H9 (cell line): Measurements from ENCODE around the gene CIB4. TPM values are rescaled to one million over a fixed set of nuclear protein-coding genes. Genes with fewer than 3 reads are reported as not detected.
A peak's percentile ranks its signal among the peaks of the same experiment; 100 is the strongest.

Experiments
- DNase-seq: peaks from one replicate; pipeline ENCODE4 v3.0.0-alpha.2; 2017
- H2AFZ ChIP-seq: one replicate; pipeline ENCODE4 v1.6.1; 2013; ENCODE audit warnings: mild to moderate bottlenecking, low read length, control low read depth, moderate library complexity
- H2AK5ac ChIP-seq: 2 replicates; pipeline ENCODE4 v1.6.1; 2013; ENCODE audit warnings: low read length, control low read depth, mixed read lengths; ENCODE audit not compliant: insufficient read length
- H2BK120ac ChIP-seq: one replicate; pipeline ENCODE4 v1.6.1; 2013; ENCODE audit warnings: low read depth, mild to moderate bottlenecking, low read length, control low read depth, inconsistent platforms; ENCODE audit not compliant: poor library complexity, severe bottlenecking
- H2BK12ac ChIP-seq: 2 replicates; pipeline ENCODE4 v1.6.1; 2013; ENCODE audit warnings: low read length, control low read depth, mixed read lengths, low read depth; ENCODE audit not compliant: insufficient read length
- H2BK15ac ChIP-seq: 2 replicates; pipeline ENCODE4 v1.6.1; 2013; ENCODE audit warnings: low read depth, low read length, control low read depth
- H2BK20ac ChIP-seq: one replicate; pipeline ENCODE4 v1.6.1; 2013; ENCODE audit warnings: low read depth, mild to moderate bottlenecking, low read length, control low read depth, inconsistent platforms; ENCODE audit not compliant: poor library complexity, severe bottlenecking
- H2BK5ac ChIP-seq: 2 replicates; pipeline ENCODE4 v1.6.1; 2013; ENCODE audit warnings: low read length, control low read depth, mixed read lengths; ENCODE audit not compliant: insufficient read length
- H3K14ac ChIP-seq: 2 replicates; pipeline ENCODE4 v1.6.1; 2013; ENCODE audit warnings: low read length, control low read depth; ENCODE audit not compliant: insufficient read depth
- H3K18ac ChIP-seq: 2 replicates; pipeline ENCODE4 v1.6.1; 2013; ENCODE audit warnings: low read depth, mild to moderate bottlenecking, mixed read lengths, low read length, control low read depth; ENCODE audit not compliant: insufficient read length
- H3K23ac ChIP-seq: 2 replicates; pipeline ENCODE4 v1.6.1; 2013; ENCODE audit warnings: low read length, control low read depth, mixed read lengths, low read depth; ENCODE audit not compliant: insufficient read length
- H3K23me2 ChIP-seq: 2 replicates; pipeline ENCODE4 v1.6.1; 2013; ENCODE audit warnings: low read depth, mild to moderate bottlenecking, mixed read lengths, low read length, control low read depth; ENCODE audit not compliant: insufficient read length, poor library complexity, severe bottlenecking
- H3K27ac ChIP-seq: 2 replicates; pipeline ENCODE4 v1.5.1; 2013; ENCODE audit warnings: low read length, control low read depth, mixed read lengths, low read depth; ENCODE audit not compliant: insufficient read length
- H3K27me3 ChIP-seq: 2 replicates; pipeline ENCODE4 v1.6.1; 2013; ENCODE audit warnings: low read length, control low read depth, inconsistent platforms; ENCODE audit not compliant: insufficient read depth
- H3K4ac ChIP-seq: 2 replicates; pipeline ENCODE4 v1.6.1; 2013; ENCODE audit warnings: low read depth, mild to moderate bottlenecking, control low read depth, inconsistent platforms, low read length, moderate library complexity
- H3K4me1 ChIP-seq: 2 replicates; pipeline ENCODE4 v1.6.1; 2013; ENCODE audit warnings: low read length, control low read depth, inconsistent platforms; ENCODE audit not compliant: insufficient read depth
- H3K4me2 ChIP-seq: 2 replicates; pipeline ENCODE4 v1.6.1; 2013; ENCODE audit warnings: low read length, control low read depth, mixed read lengths; ENCODE audit not compliant: insufficient read length, insufficient read depth
- H3K56ac ChIP-seq: 2 replicates; pipeline ENCODE4 v1.6.1; 2013; ENCODE audit warnings: low read depth, mild to moderate bottlenecking, mixed read lengths, low read length, control low read depth; ENCODE audit not compliant: insufficient read length
- H3K79me1 ChIP-seq: 2 replicates; pipeline ENCODE4 v1.6.1; 2013; ENCODE audit warnings: low read depth, mild to moderate bottlenecking, moderate library complexity, low read length, control low read depth, inconsistent platforms; ENCODE audit not compliant: insufficient read depth, poor library complexity, severe bottlenecking
- H3K79me2 ChIP-seq: 2 replicates; pipeline ENCODE4 v1.6.1; 2013; ENCODE audit warnings: low read length, control low read depth, inconsistent platforms; ENCODE audit not compliant: insufficient read depth
- H3K9ac ChIP-seq: 2 replicates; pipeline ENCODE4 v1.6.1; 2013; ENCODE audit warnings: low read length, control low read depth, mixed read lengths; ENCODE audit not compliant: insufficient read length; ENCODE audit errors: extremely low read depth
- H3K9me3 ChIP-seq: one replicate; pipeline ENCODE4 v1.6.1; 2013; ENCODE audit warnings: low read depth, low read length, inconsistent platforms; ENCODE audit not compliant: control insufficient read depth
- H3T11ph ChIP-seq: one replicate; pipeline ENCODE4 v1.6.1; 2013; ENCODE audit warnings: mild to moderate bottlenecking, low read length, control low read depth, inconsistent platforms
- H4K20me1 ChIP-seq: one replicate; pipeline ENCODE4 v1.6.1; 2013; ENCODE audit not compliant: control insufficient read depth, insufficient read length, insufficient read depth
- H4K5ac ChIP-seq: 2 replicates; pipeline ENCODE4 v1.6.1; 2013; ENCODE audit warnings: low read depth, mild to moderate bottlenecking, mixed read lengths, low read length, control low read depth; ENCODE audit not compliant: insufficient read length
- H4K8ac ChIP-seq: replicated peaks from 2 replicates; pipeline ENCODE4 v1.6.1; 2013; ENCODE audit warnings: low read length, control low read depth, mixed read lengths, low read depth; ENCODE audit not compliant: insufficient read length
- H4K91ac ChIP-seq: 2 replicates; pipeline ENCODE4 v1.6.1; 2013; ENCODE audit warnings: low read depth, mild to moderate bottlenecking, moderate library complexity, mixed read lengths, low read length, control low read depth; ENCODE audit not compliant: insufficient read length
- H3K27ac Mint-ChIP-seq, 3 experiments: 2 replicates in 2 of 3; 3 replicates in 1 of 3; pipeline ENCODE4 v1.8.0; 2020 to 2021; ENCODE audit warnings: mixed read lengths in 3 of 3, mild to moderate bottlenecking in 1 of 3, moderate library complexity in 1 of 3
- H3K27me3 Mint-ChIP-seq: 2 replicates; pipeline ENCODE4 v1.8.0; 2021; ENCODE audit warnings: low read depth, mild to moderate bottlenecking, moderate library complexity, mixed read lengths
- H3K36me3 Mint-ChIP-seq, 3 experiments: 2 replicates in 2 of 3; 3 replicates in 1 of 3; pipeline ENCODE4 v1.8.0; 2020 to 2021; ENCODE audit warnings: low read depth in 3 of 3, mixed read lengths in 3 of 3; ENCODE audit not compliant: insufficient read depth in 1 of 3
- H3K4me1 Mint-ChIP-seq, 2 experiments: 2 replicates each; pipeline ENCODE4 v1.8.0; 2020; ENCODE audit warnings: mixed read lengths in 2 of 2
- H3K4me3 Mint-ChIP-seq, 2 experiments: 2 replicates in 1 of 2; 3 replicates in 1 of 2; pipeline ENCODE4 v1.8.0; 2020 to 2021; ENCODE audit warnings: mild to moderate bottlenecking in 2 of 2, mixed read lengths in 2 of 2, moderate library complexity in 1 of 2
- H3K9me3 Mint-ChIP-seq, 2 experiments: 2 replicates in 1 of 2; 3 replicates in 1 of 2; pipeline ENCODE4 v1.8.0; 2020; ENCODE audit warnings: mild to moderate bottlenecking in 2 of 2, mixed read lengths in 2 of 2, moderate library complexity in 1 of 2
- CTCF ChIP-seq: fragments of 200-600 bp; sonication (generic); conservative IDR thresholded peaks from 3 replicates; pipeline ENCODE4 v1.8.0; 2021; ENCODE audit warnings: antibody characterized with exemption, mild to moderate bottlenecking
- WGBS: extraction: QIAGEN DNeasy Blood & Tissue Kit; methylation state at CpG from one replicate; pipeline ENCODE4 v1.1.7; 2013; ENCODE audit warnings: missing lambda C conversion rate, low lambda C conversion rate, mixed read lengths; ENCODE audit not compliant: insufficient read length; ENCODE audit errors: extremely low coverage; 5-methylcytosine and 5-hydroxymethylcytosine counted together
- long read RNA-seq: library from polyadenylated mRNA; unstranded; transcript quantifications from one replicate; pipeline ENCODE4 v2.0.0, GENCODE V29; 2020
- total RNA-seq: library from RNA; stranded (reverse); gene quantifications from 2 replicates; pipeline ENCODE4 v1.2.1, GENCODE V29; 2021

Gene CIB4
- not detected in 2 replicates for total RNA-seq
- long read RNA-seq, result 0 reads

GRCh38 chr2:26640781-26641564, at the start of gene CIB4:
Gene CIB4, minus strand, starts transcription at chr2:26641366. Its CDS starts 52 bp downstream, at chr2:26641314.
- Histone ChIP-seq H2BK12ac (no peak within 1 kb of the TSS), H3K4ac (no peak within 1 kb of the TSS), H3K4me1 (no peaks in the 10 kb centered on the region), H3K79me2 (no peaks in the 10 kb centered on the region), H3K56ac (no peak within 1 kb of the TSS), H3K9ac (no peak within 1 kb of the TSS), H4K91ac (no peak within 1 kb of the TSS), H4K20me1 (no peaks in the 10 kb centered on the region), H4K8ac (no peak within 1 kb of the TSS), H2BK120ac (no peak within 1 kb of the TSS), H3K9me3 (no peaks in the 10 kb centered on the region), H2BK15ac (no peak within 1 kb of the TSS), H3K14ac (no peak within 1 kb of the TSS), H3K23me2 (no peaks in the 10 kb centered on the region), H4K5ac (no peak within 1 kb of the TSS), H2AFZ (no peak within 1 kb of the TSS), H3K79me1 (no peaks in the 10 kb centered on the region), H3K18ac (peak within 1 kb of the TSS; percentile 40), H2BK5ac (no peak within 1 kb of the TSS), H3K23ac (no peak within 1 kb of the TSS), H2BK20ac (no peak within 1 kb of the TSS), H3K27ac (no peak within 1 kb of the TSS), H3K27me3 (no peaks in the 10 kb centered on the region), H3T11ph (no peak within 1 kb of the TSS), H2AK5ac (no peak within 1 kb of the TSS), H3K4me2 (no peak within 1 kb of the TSS)
- Mint-ChIP-seq H3K9me3 (no peaks in the 10 kb centered on the region), H3K4me3 (no peak within 1 kb of the TSS; a peak in 1 of 5 replicates), H3K27me3 (peaks cover 21% of the 10 kb centered on the region), H3K4me1 (peaks cover 18 to 31% of the 10 kb centered on the region in 2 experiments), H3K36me3 (no peaks in the 10 kb centered on the region), H3K27ac (peak within 1 kb of the TSS in 2 of 3 experiments; percentile 8 to 54; a peak in 3 of 7 replicates)
- TF ChIP-seq CTCF, result no peak
- no CpG with 5 or more reads among the region's 8 CpGs for WGBS
- DNase-seq, result peak; percentile 50
